ENCODE results near the gene CAPN2.

GRCh38 chr1:223742856-223743517 lies 30.6 kb downstream of the CAPN2 start:
- no peak for TF ChIP-seq CTCF (IDR thresholded peaks at IDR 0.05; ENCODE audit: insufficient read depth, low read length, poor library complexity, severe bottlenecking)
- TF ChIP-seq EZH2phosphoT487 (conservative IDR thresholded peaks at IDR 0.05; ENCODE audit: low read length): no peak

Data from SU-DHL-6 (cell line).